GM12891 (cell line): ENCODE measurements around the gene MYLIP.

Experiments used
- DNase-seq: peaks from one replicate; pipeline ENCODE4 v3.0.0; 2011; ENCODE audit warnings: low spot score; ENCODE audit not compliant: insufficient read length
- FAIRE-seq: peaks from 2 replicates; lab custom pipeline; 2011; peaks lifted over from hg19 to GRCh38; lab: Jason Lieb, UNC
- PAX5 ChIP-seq: IDR thresholded peaks from 2 replicates; pipeline ENCODE4 v1.6.1; 2011; ENCODE audit warnings: low read length, moderate library complexity, mild to moderate bottlenecking; ENCODE audit not compliant: insufficient read depth, severe bottlenecking
- POLR2A ChIP-seq: IDR thresholded peaks from 2 replicates; pipeline ENCODE4 v1.6.1; 2011; ENCODE audit warnings: low read depth, low read length, control low read depth
- POLR2AphosphoS5 ChIP-seq: IDR thresholded peaks from 2 replicates; pipeline ENCODE4 v1.6.1; 2011; ENCODE audit warnings: low read depth, low read length, control low read depth
- POU2F2 ChIP-seq: IDR thresholded peaks from 2 replicates; pipeline ENCODE4 v1.6.1; 2011; ENCODE audit warnings: low read depth, mild to moderate bottlenecking, control low read depth, low read length, moderate library complexity
- SPI1 ChIP-seq: IDR thresholded peaks from 2 replicates; pipeline ENCODE4 v1.6.1; 2011; ENCODE audit warnings: low read depth, low read length, control low read depth
- TAF1 ChIP-seq: IDR thresholded peaks from 2 replicates; pipeline ENCODE4 v1.6.1; 2011; ENCODE audit warnings: low read depth, low read length, control low read depth

Gene MYLIP

DNA sequence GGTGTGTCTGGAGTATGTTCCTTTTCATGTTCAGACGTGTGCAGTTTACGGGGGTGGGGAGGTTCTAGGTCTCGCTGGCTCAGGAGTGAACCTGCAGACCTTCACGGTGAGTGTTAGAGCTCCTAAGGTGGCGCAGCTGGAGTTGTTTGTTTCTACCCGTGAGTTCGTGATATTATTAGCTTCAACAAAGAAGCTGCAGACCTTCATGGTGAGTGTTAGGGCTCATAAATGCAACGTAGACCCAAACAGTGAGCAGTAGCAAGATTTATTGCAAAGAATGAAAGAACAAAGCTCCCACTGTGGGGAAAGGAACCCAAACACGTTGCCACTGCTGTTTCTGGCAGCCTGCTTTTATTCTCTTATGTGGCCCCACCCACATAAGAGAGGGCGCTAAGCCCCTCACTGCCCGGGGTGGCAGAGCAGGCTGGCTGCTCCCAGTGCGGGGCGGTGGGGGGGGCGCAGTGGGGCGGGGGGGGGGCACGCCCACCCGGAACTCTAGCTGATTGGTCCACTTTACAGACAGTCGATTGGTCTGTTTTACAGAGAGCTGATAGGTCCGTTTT lies 68.2 kb downstream of the MYLIP start:
- DNase-seq (no peak), FAIRE-seq (no peak)
- no peak for TF ChIP-seq TAF1
- no peak for TF ChIP-seq SPI1
- TF ChIP-seq POLR2AphosphoS5, result no peak
- TF ChIP-seq POLR2A, result no peak
- TF ChIP-seq POU2F2, result no peak
- TF ChIP-seq PAX5, result no peak
